MM.1S (cell line): ENCODE results near the gene TUBA4B.

Source experiments
- DNase-seq: peaks from one replicate; pipeline ENCODE4 v3.0.0-alpha.2; 2015
- H2AFZ ChIP-seq: fragments of 300-600 bp; sonication (generic); 2 replicates; pipeline ENCODE4 v1.6.0; 2016; ENCODE audit warnings: antibody characterized with exemption, low read length
- H3F3A ChIP-seq: fragments of 300-600 bp; sonication (generic); 2 replicates; pipeline ENCODE4 v1.6.1; 2016; ENCODE audit warnings: mild to moderate bottlenecking, antibody characterized with exemption, low read length, moderate library complexity, mixed read lengths; ENCODE audit not compliant: insufficient read depth
- H3K27ac ChIP-seq: fragments of 300-600 bp; sonication (generic); 2 replicates; pipeline ENCODE4 v1.5.1; 2016; ENCODE audit warnings: mild to moderate bottlenecking, low read length
- H3K27me3 ChIP-seq: fragments of 300-600 bp; sonication (generic); replicated peaks from 2 replicates; pipeline ENCODE4 v1.6.0; 2016; ENCODE audit warnings: low read length; ENCODE audit not compliant: insufficient read depth
- H3K36me3 ChIP-seq: fragments of 300-600 bp; sonication (generic); replicated peaks from 2 replicates; pipeline ENCODE4 v1.6.1; 2016; ENCODE audit warnings: mild to moderate bottlenecking, low read length, mixed read lengths; ENCODE audit not compliant: insufficient read depth
- H3K4me1 ChIP-seq: fragments of 300-600 bp; sonication (generic); 2 replicates; pipeline ENCODE4 v1.6.1; 2016; ENCODE audit warnings: low read length, mixed read lengths
- H3K4me2 ChIP-seq: fragments of 300-600 bp; sonication (generic); 2 replicates; pipeline ENCODE4 v1.6.0; 2016; ENCODE audit warnings: low read depth, low read length
- H3K4me3 ChIP-seq: fragments of 300-600 bp; sonication (generic); 2 replicates; pipeline ENCODE4 v1.5.1; 2016; ENCODE audit warnings: low read length, mixed read lengths
- H3K79me2 ChIP-seq: fragments of 300-600 bp; sonication (generic); 2 replicates; pipeline ENCODE4 v1.6.1; 2016; ENCODE audit warnings: mixed run types, low read length, mixed read lengths
- H3K9ac ChIP-seq: fragments of 300-600 bp; sonication (generic); 2 replicates; pipeline ENCODE4 v1.6.1; 2016; ENCODE audit warnings: low read length, mixed read lengths
- H3K9me2 ChIP-seq: fragments of 300-600 bp; sonication (generic); replicated peaks from 2 replicates; pipeline ENCODE4 v1.6.1; 2016; ENCODE audit warnings: mild to moderate bottlenecking, low read length, mixed read lengths; ENCODE audit not compliant: insufficient read depth
- H3K9me3 ChIP-seq: fragments of 300-600 bp; sonication (generic); replicated peaks from 2 replicates; pipeline ENCODE4 v1.6.1; 2016; ENCODE audit warnings: mild to moderate bottlenecking, low read length, mixed read lengths; ENCODE audit not compliant: insufficient read depth
- H4K20me1 ChIP-seq: fragments of 300-600 bp; sonication (generic); 2 replicates; pipeline ENCODE4 v1.6.1; 2016; ENCODE audit warnings: mild to moderate bottlenecking, low read length, moderate library complexity, mixed read lengths; ENCODE audit not compliant: insufficient read depth
- CTCF ChIP-seq: fragments of 300-600 bp; sonication (generic); IDR thresholded peaks from 2 replicates; pipeline ENCODE4 v1.5.1; 2016; ENCODE audit warnings: antibody characterized with exemption, low read length, mixed read lengths
- EZH2 ChIP-seq: fragments of 300-600 bp; sonication (generic); optimal IDR thresholded peaks from 2 replicates; pipeline ENCODE3; 2017; ENCODE audit warnings: low read depth, mild to moderate bottlenecking, antibody characterized with exemption, low read length, mixed read lengths
- EZH2phosphoT487 ChIP-seq: fragments of 300-600 bp; sonication (generic); IDR thresholded peaks from 2 replicates; pipeline ENCODE4 v1.6.1; 2018; ENCODE audit warnings: antibody characterized with exemption, low read length

The TUBA4B gene

GRCh38 chr2:219234331-219234730 lies 18.7 kb upstream of the TUBA4B start:
- no peaks in the 10 kb centered on the region for H3K9me2 ChIP-seq
- no peak overlapping the region for H2AFZ ChIP-seq
- peaks cover 22% of the 10 kb centered on the region; the same call in 1 of the 2 replicates for H3K36me3 ChIP-seq

GRCh38 chr2:219243291-219243761 lies 9.7 kb upstream of the TUBA4B start:
- H3K4me3 ChIP-seq: no peak overlapping the region
- TF ChIP-seq EZH2phosphoT487 (no peak), EZH2 (no peak), CTCF (no peak)
- no peak overlapping the region for H3K9ac ChIP-seq
- no peaks in the 10 kb centered on the region for H3K27me3 ChIP-seq
- H4K20me1 ChIP-seq: no peaks in the 10 kb centered on the region
- H3K36me3 ChIP-seq: no peaks in the 10 kb centered on the region
- peaks cover 24% of the 10 kb centered on the region for H3K4me1 ChIP-seq
- peaks cover 19% of the 10 kb centered on the region for H3K79me2 ChIP-seq
- DNase-seq: no peak
- H3K27ac ChIP-seq: no peak overlapping the region
- no peak overlapping the region for H3K4me2 ChIP-seq
- H3F3A ChIP-seq: peaks cover 10% of the 10 kb centered on the region
- H3K9me3 ChIP-seq: no peaks in the 10 kb centered on the region
- no peaks in the 10 kb centered on the region for H3K9me2 ChIP-seq
- no peak overlapping the region for H2AFZ ChIP-seq

More at GRCh38 chr2:219234331-219234730, 18.7 kb upstream of the TUBA4B start:
- no peak overlapping the region for H3K4me3 ChIP-seq
- no peaks in the 10 kb centered on the region for H3K4me1 ChIP-seq
- H3K9me3 ChIP-seq: no peaks in the 10 kb centered on the region
- H3K79me2 ChIP-seq: peaks cover 38% of the 10 kb centered on the region
- H4K20me1 ChIP-seq: no peaks in the 10 kb centered on the region
- DNase-seq: no peak
- H3K4me2 ChIP-seq: no peak overlapping the region
- TF ChIP-seq EZH2phosphoT487 (no peak), CTCF (no peak), EZH2 (no peak)
- H3K9ac ChIP-seq: no peak overlapping the region
- no peak overlapping the region for H3K27ac ChIP-seq
- no peaks in the 10 kb centered on the region for H3K27me3 ChIP-seq
- H3F3A ChIP-seq: peaks cover 9% of the 10 kb centered on the region

GRCh38 chr2:219244789-219245147 lies 8.3 kb upstream of the TUBA4B start:
- DNase-seq: no peak
- Histone ChIP-seq H2AFZ (peak overlapping the region; percentile 57), H3K27me3 (no peaks in the 10 kb centered on the region), H3K9me3 (no peaks in the 10 kb centered on the region), H3F3A (peaks cover 24% of the 10 kb centered on the region), H3K4me1 (peaks cover 38% of the 10 kb centered on the region), H3K79me2 (peaks cover 28% of the 10 kb centered on the region), H3K27ac (peak overlapping the region; percentile 62; the same call in 1 of the 2 replicates), H3K9me2 (no peaks in the 10 kb centered on the region), H3K9ac (peak overlapping the region; percentile 93), H4K20me1 (no peaks in the 10 kb centered on the region), H3K36me3 (no peaks in the 10 kb centered on the region), H3K4me3 (peak overlapping the region; percentile 89), H3K4me2 (peak overlapping the region; percentile 94)
- TF ChIP-seq EZH2phosphoT487 (no peak), EZH2 (no peak)

GRCh38 chr2:219245148-219245898 lies 7.7 kb upstream of the TUBA4B start, which contains the start of the genes GLB1L and STK16:
GLB1L (minus strand) TSS chr2:219245444; CDS start chr2:219243573, 1,871 bp downstream.
STK16 (plus strand) TSS chr2:219245479; CDS start chr2:219246000, 521 bp downstream.
- no peak for TF ChIP-seq EZH2phosphoT487
- no peak for TF ChIP-seq EZH2
- TF ChIP-seq CTCF: no peak

More at GRCh38 chr2:219245148-219245898, 7.7 kb upstream of the TUBA4B start, which contains the start of the genes GLB1L and STK16:
- Histone ChIP-seq H4K20me1 (no peaks in the 10 kb centered on the region), H3K79me2 (peaks cover 33% of the 10 kb centered on the region), H3K9me2 (no peaks in the 10 kb centered on the region), H3K27me3 (no peaks in the 10 kb centered on the region), H3K4me3 (peak within 1 kb of the TSS; percentile 89), H3F3A (peaks cover 29% of the 10 kb centered on the region), H3K9me3 (no peaks in the 10 kb centered on the region), H3K4me2 (peak within 1 kb of the TSS; percentile 94), H3K36me3 (0 out of 2 replicates have a peak, but pooled peaks cover 1% of the 10 kb centered on the region), H3K27ac (peak within 1 kb of the TSS; percentile 62; the same call in 1 of the 2 replicates), H3K9ac (peak within 1 kb of the TSS; percentile 93), H3K4me1 (peaks cover 44% of the 10 kb centered on the region), H2AFZ (peak within 1 kb of the TSS; percentile 57)
- DNase-seq: peak; percentile 95
